Osteocyte (in vitro differentiated cells): ENCODE results near the gene MAD2L1BP. TPM values are rescaled to one million over a fixed set of nuclear protein-coding genes. Genes with fewer than 3 reads are reported as not detected.

Source experiments
- DNase-seq: peaks from one replicate; pipeline ENCODE4 v3.0.0; 2021; ENCODE audit warnings: mixed read lengths; ENCODE audit not compliant: unreplicated experiment; ENCODE audit errors: extremely low spot score
- H3K27ac Mint-ChIP-seq: one replicate; pipeline ENCODE4 v1.8.0; 2021; ENCODE audit warnings: mild to moderate bottlenecking, mixed read lengths; ENCODE audit not compliant: unreplicated experiment
- H3K27me3 Mint-ChIP-seq: one replicate; pipeline ENCODE4 v1.8.0; 2021; ENCODE audit warnings: mixed read lengths; ENCODE audit not compliant: unreplicated experiment
- H3K36me3 Mint-ChIP-seq: one replicate; pipeline ENCODE4 v1.8.0; 2021; ENCODE audit warnings: mixed read lengths; ENCODE audit not compliant: unreplicated experiment
- H3K4me1 Mint-ChIP-seq: one replicate; pipeline ENCODE4 v1.8.0; 2021; ENCODE audit warnings: mixed read lengths; ENCODE audit not compliant: unreplicated experiment
- H3K4me3 Mint-ChIP-seq: one replicate; pipeline ENCODE4 v1.8.0; 2021; ENCODE audit warnings: mild to moderate bottlenecking, moderate library complexity, mixed read lengths; ENCODE audit not compliant: unreplicated experiment
- H3K9me3 Mint-ChIP-seq: one replicate; pipeline ENCODE4 v1.8.0; 2021; ENCODE audit warnings: mixed read lengths; ENCODE audit not compliant: unreplicated experiment
- total RNA-seq: library from RNA; stranded (reverse); gene quantifications from 2 replicates; pipeline ENCODE4 v1.2.1, GENCODE V29; 2021
- TF ChIP-seq, protein P1 (sequence below): fragments of 200-600 bp; sonication (generic); IDR thresholded peaks from 2 replicates; pipeline ENCODE4 v1.5.0; 2021; ENCODE audit warnings: antibody characterized with exemption, mild to moderate bottlenecking, moderate library complexity

The MAD2L1BP gene
- total RNA-seq, 1 donor from 2014 or later: 27.5 TPM

DNA sequence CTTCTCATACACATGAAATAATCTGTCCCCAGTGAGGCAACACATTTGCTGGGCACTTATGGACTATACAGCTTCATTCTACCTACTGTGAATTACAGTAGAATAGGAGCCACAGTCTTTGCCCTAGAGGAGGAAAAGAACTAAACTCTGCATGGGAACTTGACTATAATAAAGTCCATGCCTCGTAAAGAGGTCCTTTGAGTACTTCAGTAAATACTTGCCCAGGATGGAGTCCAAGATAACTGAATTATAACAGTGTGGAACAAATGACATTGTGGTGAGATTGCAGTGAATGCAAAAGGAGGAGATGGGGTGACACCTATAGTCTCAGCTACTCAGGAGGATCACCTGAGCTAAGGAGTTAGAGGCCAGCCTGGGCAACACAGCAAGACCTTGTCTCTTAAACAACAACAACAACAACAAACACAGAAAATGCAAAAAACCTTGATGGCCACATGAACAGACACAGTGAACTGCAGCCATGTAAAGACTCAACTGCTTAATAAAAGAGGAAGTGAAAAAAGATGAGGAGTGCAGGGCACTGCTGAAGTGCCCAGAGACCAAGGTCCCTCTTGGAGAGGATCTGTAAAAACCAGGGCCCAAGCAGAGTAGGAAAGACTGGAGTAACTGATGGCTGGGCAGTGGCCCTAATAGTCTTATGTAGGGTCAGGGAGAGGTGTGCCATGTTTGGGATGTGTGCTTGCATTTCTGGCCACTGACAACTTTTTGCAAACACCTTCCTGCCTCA is 48.2 kb downstream of the MAD2L1BP start:
- Mint-ChIP-seq H3K9me3 (no peaks in the 10 kb centered on the region), H3K4me1 (peaks cover 25% of the 10 kb centered on the region), H3K27ac (no peak overlapping the region), H3K27me3 (no peaks in the 10 kb centered on the region), H3K4me3 (no peak overlapping the region), H3K36me3 (peaks cover 4% of the 10 kb centered on the region)
- TF ChIP-seq, protein P1, sequence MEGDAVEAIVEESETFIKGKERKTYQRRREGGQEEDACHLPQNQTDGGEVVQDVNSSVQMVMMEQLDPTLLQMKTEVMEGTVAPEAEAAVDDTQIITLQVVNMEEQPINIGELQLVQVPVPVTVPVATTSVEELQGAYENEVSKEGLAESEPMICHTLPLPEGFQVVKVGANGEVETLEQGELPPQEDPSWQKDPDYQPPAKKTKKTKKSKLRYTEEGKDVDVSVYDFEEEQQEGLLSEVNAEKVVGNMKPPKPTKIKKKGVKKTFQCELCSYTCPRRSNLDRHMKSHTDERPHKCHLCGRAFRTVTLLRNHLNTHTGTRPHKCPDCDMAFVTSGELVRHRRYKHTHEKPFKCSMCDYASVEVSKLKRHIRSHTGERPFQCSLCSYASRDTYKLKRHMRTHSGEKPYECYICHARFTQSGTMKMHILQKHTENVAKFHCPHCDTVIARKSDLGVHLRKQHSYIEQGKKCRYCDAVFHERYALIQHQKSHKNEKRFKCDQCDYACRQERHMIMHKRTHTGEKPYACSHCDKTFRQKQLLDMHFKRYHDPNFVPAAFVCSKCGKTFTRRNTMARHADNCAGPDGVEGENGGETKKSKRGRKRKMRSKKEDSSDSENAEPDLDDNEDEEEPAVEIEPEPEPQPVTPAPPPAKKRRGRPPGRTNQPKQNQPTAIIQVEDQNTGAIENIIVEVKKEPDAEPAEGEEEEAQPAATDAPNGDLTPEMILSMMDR: no peak
- DNase-seq: no peak

DNA sequence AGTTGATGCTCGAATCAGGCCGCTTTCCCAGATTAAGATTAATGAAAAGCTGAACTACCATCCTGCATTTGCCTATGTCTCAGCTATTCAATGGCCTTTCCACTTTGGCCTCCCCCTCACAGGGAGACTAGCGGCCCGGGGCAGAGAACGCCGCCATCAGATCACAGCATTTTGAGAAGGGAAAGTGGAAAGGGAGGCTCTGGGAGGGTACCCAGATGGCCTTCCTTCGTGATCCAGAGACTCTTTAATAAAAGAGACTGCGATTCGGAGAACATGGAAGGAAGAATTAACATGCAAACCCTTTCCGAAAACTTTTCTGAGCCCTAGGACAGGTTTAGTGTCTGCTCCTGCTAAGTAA is 51.4 kb downstream of the MAD2L1BP start:
- Mint-ChIP-seq H3K9me3 (no peaks in the 10 kb centered on the region), H3K27me3 (no peaks in the 10 kb centered on the region), H3K4me1 (peaks cover 25% of the 10 kb centered on the region), H3K27ac (peak overlapping the region; percentile 96), H3K36me3 (peaks cover 2% of the 10 kb centered on the region), H3K4me3 (peak overlapping the region; percentile 94)
- DNase-seq: no peak
- TF ChIP-seq, protein P1: no peak

DNA sequence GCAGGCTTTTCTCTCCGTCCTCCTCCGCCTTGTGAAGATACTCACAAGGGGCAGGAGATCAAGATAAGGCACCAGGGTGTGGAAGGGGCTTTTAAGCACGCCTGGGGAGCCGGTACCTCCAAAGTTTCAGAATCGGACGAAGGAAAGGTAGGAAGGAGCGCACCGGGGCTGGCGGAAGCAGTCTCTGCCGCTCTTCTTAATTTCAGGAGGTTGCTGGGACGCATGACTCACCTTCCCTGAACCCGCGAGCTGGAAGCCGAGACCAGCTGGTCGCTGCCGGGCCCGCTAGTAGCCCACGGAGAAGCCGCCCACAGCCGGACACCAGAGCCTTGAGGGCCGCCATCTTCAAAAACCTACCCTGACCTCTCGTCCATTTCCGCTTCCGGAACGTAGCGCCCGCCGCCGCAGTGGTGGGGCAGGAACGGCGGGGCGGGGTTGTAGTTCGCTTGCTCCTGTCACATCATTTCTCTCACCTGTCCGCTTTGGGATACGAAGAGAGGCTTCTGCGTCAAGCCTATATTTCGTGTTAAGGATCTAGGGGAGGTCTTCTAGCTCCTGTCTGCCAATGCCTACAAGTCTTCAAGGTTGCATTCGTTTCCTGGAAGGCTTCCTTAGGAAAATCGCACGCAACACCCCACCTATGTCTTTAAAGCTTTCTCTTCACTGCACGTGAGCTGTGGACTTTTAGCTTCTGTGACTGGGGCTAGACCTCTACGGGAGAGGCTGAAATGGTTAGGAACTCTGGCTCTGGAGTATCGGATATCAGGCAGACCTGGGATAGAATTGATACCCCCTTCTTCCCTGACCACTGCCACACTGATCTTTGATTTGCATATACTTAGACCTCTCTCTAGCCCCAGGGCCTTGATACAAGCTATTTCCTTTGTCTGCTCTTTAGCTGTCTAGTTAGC is 52.1 kb downstream of the MAD2L1BP start, which contains the start of gene MRPS18A:
TSS of gene MRPS18A (minus strand) at position 355 of the 911 bp plus-strand sequence. CDS start at position 343, 12 bp downstream.
- H3K27ac Mint-ChIP-seq: peak within 1 kb of the TSS; percentile 96
- TF ChIP-seq, protein P1: no peak
- peak; percentile 89 for DNase-seq

DNA sequence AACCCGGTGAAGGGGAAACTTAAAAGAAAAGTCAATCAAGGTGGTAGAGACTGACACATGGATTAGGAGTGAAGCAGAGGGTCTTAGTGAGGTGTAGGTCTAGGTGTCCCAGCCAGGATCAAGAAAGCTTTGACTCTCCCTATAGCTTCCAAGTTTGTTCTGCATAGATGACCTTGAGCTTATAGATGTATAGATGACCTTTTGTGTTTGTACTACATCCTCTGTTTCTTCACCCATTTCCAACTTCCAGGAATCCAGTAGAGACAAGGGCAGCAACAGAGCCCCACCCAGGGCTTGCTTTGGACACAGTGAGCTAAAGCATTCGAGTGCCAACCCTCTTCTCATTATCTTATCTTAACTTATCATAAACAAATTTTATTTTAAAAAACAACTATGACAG is 53.8 kb downstream of the MAD2L1BP start:
- TF ChIP-seq, protein P1: no peak
- Mint-ChIP-seq H3K27ac (no peak overlapping the region), H3K27me3 (no peaks in the 10 kb centered on the region), H3K36me3 (no peaks in the 10 kb centered on the region), H3K4me1 (peaks cover 22% of the 10 kb centered on the region), H3K4me3 (no peak overlapping the region), H3K9me3 (no peaks in the 10 kb centered on the region)
- DNase-seq: no peak

More for the DNA sequence above, 52.1 kb downstream of the MAD2L1BP start, which contains the start of gene MRPS18A:
- H3K4me1 Mint-ChIP-seq: peaks cover 25% of the 10 kb centered on the region
- H3K27me3 Mint-ChIP-seq: no peaks in the 10 kb centered on the region
- H3K36me3 Mint-ChIP-seq: peaks cover 2% of the 10 kb centered on the region
- peak within 1 kb of the TSS; percentile 94 for H3K4me3 Mint-ChIP-seq
- no peaks in the 10 kb centered on the region for H3K9me3 Mint-ChIP-seq

Other genes with a start within 250 kb of the MAD2L1BP start
- 40.1 and 42.8 TPM in 2 replicates for gene ABCC10, start 208.3 kb upstream of the MAD2L1BP start, total RNA-seq
- gene DLK2, start 180.3 kb upstream of the MAD2L1BP start, total RNA-seq: 0.43 TPM in 1 of 2 replicates, not detected in the other
- 38.7 and 42.8 TPM in 2 replicates for gene TJAP1, start 158.3 kb upstream of the MAD2L1BP start, total RNA-seq
- gene LRRC73, start 125.5 kb upstream of the MAD2L1BP start, total RNA-seq: 0.29 and 0.40 TPM in 2 replicates
- 148 and 151 TPM in 2 replicates for gene YIPF3, start 118.9 kb upstream of the MAD2L1BP start, total RNA-seq
- gene POLR1C, start 118.8 kb upstream of the MAD2L1BP start, total RNA-seq: 27.9 and 32.8 TPM in 2 replicates
- 35.0 and 38.7 TPM in 2 replicates for gene XPO5, start 59.8 kb upstream of the MAD2L1BP start, total RNA-seq
- 27.7 and 28.2 TPM in 2 replicates for gene POLH, start 59.7 kb upstream of the MAD2L1BP start, total RNA-seq
- gene GTPBP2, start 6.6 kb upstream of the MAD2L1BP start, total RNA-seq: 84.9 and 86.4 TPM in 2 replicates
- 0.16 and 0.26 TPM in 2 replicates for gene RSPH9, start 9.2 kb downstream of the MAD2L1BP start, total RNA-seq
- gene MRPS18A, start 52.0 kb downstream of the MAD2L1BP start, total RNA-seq: 35.3 and 37.3 TPM in 2 replicates
- gene VEGFA, start 134.4 kb downstream of the MAD2L1BP start, total RNA-seq: 59.5 and 69.7 TPM in 2 replicates